Measurements from ENCODE around the gene TLE1.

DNA sequence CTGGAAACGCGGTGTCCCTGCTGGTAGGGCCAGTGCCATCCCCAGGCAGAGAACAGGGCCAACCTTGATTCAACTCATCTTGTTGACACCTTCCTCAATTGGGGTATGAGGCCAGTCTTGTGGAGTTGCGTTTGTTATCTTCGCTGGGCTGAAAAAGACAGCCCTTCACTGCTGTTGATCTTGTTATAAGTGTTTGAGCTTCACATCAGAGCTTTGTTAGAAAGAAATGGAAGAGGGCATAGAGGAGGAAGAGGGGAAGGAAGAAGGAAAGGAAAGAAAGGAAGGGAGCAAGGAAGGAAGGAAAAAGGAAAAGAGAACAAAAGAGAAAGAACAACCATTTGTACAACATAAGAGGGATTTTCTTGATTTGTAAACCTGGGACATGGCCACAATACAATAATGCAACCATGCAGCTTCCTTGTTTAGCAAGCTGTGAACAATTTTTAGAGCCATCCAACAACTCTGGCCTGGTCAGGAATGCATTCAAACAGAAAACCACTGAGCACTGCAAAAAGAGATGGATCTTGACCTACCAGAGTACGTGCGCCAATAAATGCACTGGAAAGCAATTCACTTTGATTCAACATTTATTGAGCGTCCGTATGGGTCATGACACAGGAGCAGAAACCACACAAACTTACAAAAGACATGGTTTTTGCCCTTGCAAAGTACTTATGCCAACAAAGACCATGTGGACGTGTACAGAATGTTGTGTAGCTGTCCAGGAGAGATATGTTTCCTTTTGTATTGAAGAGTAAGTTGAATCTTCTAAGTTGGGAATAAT is 152.9 kb downstream of the TLE1 start:
- no peak for TF ChIP-seq EZH2 (IDR thresholded peaks at IDR 0.05; ENCODE audit: borderline replicate concordance, insufficient read depth, low read depth, low read length, poor library complexity, severe bottlenecking)
- TF ChIP-seq, protein P1, sequence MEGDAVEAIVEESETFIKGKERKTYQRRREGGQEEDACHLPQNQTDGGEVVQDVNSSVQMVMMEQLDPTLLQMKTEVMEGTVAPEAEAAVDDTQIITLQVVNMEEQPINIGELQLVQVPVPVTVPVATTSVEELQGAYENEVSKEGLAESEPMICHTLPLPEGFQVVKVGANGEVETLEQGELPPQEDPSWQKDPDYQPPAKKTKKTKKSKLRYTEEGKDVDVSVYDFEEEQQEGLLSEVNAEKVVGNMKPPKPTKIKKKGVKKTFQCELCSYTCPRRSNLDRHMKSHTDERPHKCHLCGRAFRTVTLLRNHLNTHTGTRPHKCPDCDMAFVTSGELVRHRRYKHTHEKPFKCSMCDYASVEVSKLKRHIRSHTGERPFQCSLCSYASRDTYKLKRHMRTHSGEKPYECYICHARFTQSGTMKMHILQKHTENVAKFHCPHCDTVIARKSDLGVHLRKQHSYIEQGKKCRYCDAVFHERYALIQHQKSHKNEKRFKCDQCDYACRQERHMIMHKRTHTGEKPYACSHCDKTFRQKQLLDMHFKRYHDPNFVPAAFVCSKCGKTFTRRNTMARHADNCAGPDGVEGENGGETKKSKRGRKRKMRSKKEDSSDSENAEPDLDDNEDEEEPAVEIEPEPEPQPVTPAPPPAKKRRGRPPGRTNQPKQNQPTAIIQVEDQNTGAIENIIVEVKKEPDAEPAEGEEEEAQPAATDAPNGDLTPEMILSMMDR (IDR thresholded peaks at IDR 0.05): no peak
